Tibial nerve (tissue), 4 donors: ENCODE data around the gene HYI.

Experiments
- CTCF ChIP-seq, 5 experiments: fragments of 200-600 bp in 3 of 5; fragments of 450-650 bp in 2 of 5; sonication (generic) in 3 of 5; IDR thresholded peaks; one replicate each; pipeline ENCODE4 v1.5.1; 2016 to 2019; ENCODE audit warnings: antibody characterized with exemption in 5 of 5, mild to moderate bottlenecking in 3 of 5, moderate library complexity in 2 of 5
- EP300 ChIP-seq, 2 donors: sonication (generic); formaldehyde crosslinking; IDR thresholded peaks; one replicate each; pipeline ENCODE4 v1.6.1; 2017; ENCODE audit warnings: antibody characterized with exemption in 2 of 2, mild to moderate bottlenecking in 1 of 2
- POLR2A ChIP-seq, 2 donors: fragments of 450-650 bp; IDR thresholded peaks; one replicate each; pipeline ENCODE4 v1.6.1; 2017; ENCODE audit warnings: antibody characterized with exemption in 2 of 2, mild to moderate bottlenecking in 2 of 2, moderate library complexity in 2 of 2

GRCh38 chr1:43464681-43465504, 11.2 kb upstream of the HYI start:
- no peak for TF ChIP-seq CTCF (IDR thresholded peaks at IDR 0.05)
- no peak for TF ChIP-seq POLR2A (IDR thresholded peaks at IDR 0.05)
- TF ChIP-seq EP300 (IDR thresholded peaks at IDR 0.05), result no peak
